ENCODE data around the gene MNDA. TPM values are rescaled to one million over a fixed set of nuclear protein-coding genes. Genes with fewer than 3 reads are reported as not detected.

Gene MNDA
- total and polyA plus RNA-seq, 2 donors (not counting 1 experiment from before 2014, with no cell fraction given) = 7.1 to 10.1 TPM

- Histone ChIP-seq H3K4me1 (ENCODE audit: control insufficient read depth in 2 of 2, insufficient read depth in 2 of 2, low read length in 2 of 2) (no peaks in the 10 kb centered on the region), H2AFZ (ENCODE audit: insufficient read depth, low read depth, low read length, poor library complexity, severe bottlenecking) (no peak overlapping the region), H4K20me1 (ENCODE audit: control insufficient read depth, insufficient read depth, low read length, poor library complexity, severe bottlenecking) (no peaks in the 10 kb centered on the region), H3K9ac (ENCODE audit: low read length) (no peak overlapping the region), H3K4me3 (ENCODE audit: control extremely low read depth in 1 of 5, extremely low read depth in 1 of 5, insufficient read depth in 1 of 5, low read depth in 2 of 5, low read length in 4 of 5) (no peak overlapping the region), H3K79me2 (ENCODE audit: control insufficient read depth, insufficient read depth, low read length) (no peaks in the 10 kb centered on the region), H3K36me3 (replicated peaks in 1 of 2; ENCODE audit: control extremely low read depth in 1 of 2, control insufficient read depth in 1 of 2, extremely low read depth in 1 of 2, insufficient read depth in 2 of 2, low read length in 1 of 2) (no peaks in the 10 kb centered on the region), H3K27me3 (replicated peaks in 1 of 4; ENCODE audit: control extremely low read depth in 1 of 4, control insufficient read depth in 3 of 4, insufficient read depth in 4 of 4, low read length in 3 of 4) (no peaks in the 10 kb centered on the region), H3K4me2 (replicated peaks; ENCODE audit: low read depth, low read length, poor library complexity, severe bottlenecking) (no peak overlapping the region), H3K27ac (ENCODE audit: low read length in 2 of 2) (no peak overlapping the region), H3K9me3 (ENCODE audit: control extremely low read depth in 1 of 3, control insufficient read depth in 2 of 3, insufficient read depth in 1 of 3, low read length in 2 of 3) (no peaks in the 10 kb centered on the region)
- Mint-ChIP-seq H3K27ac (no peak overlapping the region), H3K4me3 (no peak overlapping the region), H3K4me1 (no peaks in the 10 kb centered on the region), H3K9me3 (ENCODE audit: insufficient read depth) (no peaks in the 10 kb centered on the region), H3K27me3 (peaks cover 12% of the 10 kb centered on the region)
- DNase-seq (no peak), ATAC-seq (ENCODE audit: low read depth) (no peak)
- WGBS (ENCODE audit: insufficient coverage) = no CpG with 5 or more reads among the region's 1 CpG
- ChIA-PET CTCF (no interaction called here), POLR2A (no interaction called here)
- TF ChIP-seq EZH2 (IDR thresholded peaks at IDR 0.05; ENCODE audit: borderline replicate concordance, insufficient read depth, low read depth, low read length, poor library complexity, severe bottlenecking) (no peak), CTCF (IDR thresholded peaks at IDR 0.05) (no peak)
- intact Hi-C loops (cut with micrococcal nuclease) = no loop called here
Measured at GRCh38 chr1:158818975-158819431, 12.1 kb upstream of the MNDA start.

GRCh38 chr1:158819461-158820443, 11.4 kb upstream of the MNDA start:
- no peak overlapping the region for H3K27ac ChIP-seq (ENCODE audit: low read length in 2 of 2)
- H3K27me3 Mint-ChIP-seq = peaks cover 17% of the 10 kb centered on the region
- H3K27me3 ChIP-seq (replicated peaks in 1 of 4; ENCODE audit: control extremely low read depth in 1 of 4, control insufficient read depth in 3 of 4, insufficient read depth in 4 of 4, low read length in 3 of 4) = peaks cover 0 to 3% (median 0%) of the 10 kb centered on the region in 4 experiments
- intact Hi-C loops (cut with micrococcal nuclease) = no loop called here
- no peak overlapping the region for H3K4me3 Mint-ChIP-seq
- H3K4me1 ChIP-seq (ENCODE audit: control insufficient read depth in 2 of 2, insufficient read depth in 2 of 2, low read length in 2 of 2) = no peaks in the 10 kb centered on the region
- no peak overlapping the region for H3K4me3 ChIP-seq (ENCODE audit: control extremely low read depth in 1 of 5, extremely low read depth in 1 of 5, insufficient read depth in 1 of 5, low read depth in 2 of 5, low read length in 4 of 5)
- ChIA-PET POLR2A (no interaction called here), CTCF (no interaction called here)
- no peaks in the 10 kb centered on the region for H3K79me2 ChIP-seq (ENCODE audit: control insufficient read depth, insufficient read depth, low read length)
- no peak overlapping the region for H2AFZ ChIP-seq (ENCODE audit: insufficient read depth, low read depth, low read length, poor library complexity, severe bottlenecking)
- no peak overlapping the region for H3K27ac Mint-ChIP-seq
- H3K9me3 Mint-ChIP-seq (ENCODE audit: insufficient read depth) = no peaks in the 10 kb centered on the region
- no peak for TF ChIP-seq EZH2 (IDR thresholded peaks at IDR 0.05; ENCODE audit: borderline replicate concordance, insufficient read depth, low read depth, low read length, poor library complexity, severe bottlenecking)
- H3K36me3 ChIP-seq (replicated peaks in 1 of 2; ENCODE audit: control extremely low read depth in 1 of 2, control insufficient read depth in 1 of 2, extremely low read depth in 1 of 2, insufficient read depth in 2 of 2, low read length in 1 of 2) = no peaks in the 10 kb centered on the region
- H3K9me3 ChIP-seq (ENCODE audit: control extremely low read depth in 1 of 3, control insufficient read depth in 2 of 3, insufficient read depth in 1 of 3, low read length in 2 of 3) = peaks cover 0 to 2% (median 0%) of the 10 kb centered on the region in 3 donors
- no peak overlapping the region for H3K4me2 ChIP-seq (replicated peaks; ENCODE audit: low read depth, low read length, poor library complexity, severe bottlenecking)
- DNase-seq = no peak
- no peaks in the 10 kb centered on the region for H3K4me1 Mint-ChIP-seq
- no peak overlapping the region for H3K9ac ChIP-seq (ENCODE audit: low read length)
- no peaks in the 10 kb centered on the region for H4K20me1 ChIP-seq (ENCODE audit: control insufficient read depth, insufficient read depth, low read length, poor library complexity, severe bottlenecking)
- ATAC-seq (ENCODE audit: low read depth) = no peak
- WGBS (ENCODE audit: insufficient coverage) = no CpG with 5 or more reads among the region's 7 CpGs

All from B cell (primary cell).